Stimulated activated naive CD8-positive, alpha-beta T cell treated with anti-CD3 and anti-CD28 coated beads, Interleukin-15, Interleukin-2, amounts not matched to agents 100 ng/mL and 50 ng/mL, for 24 hours (primary cell): ENCODE measurements around the gene VAPA.

Experiments used
- H3K27ac Mint-ChIP-seq: one replicate; pipeline ENCODE4 v1.8.0; 2021; ENCODE audit warnings: mild to moderate bottlenecking, mixed read lengths
- H3K27me3 Mint-ChIP-seq: one replicate; pipeline ENCODE4 v1.8.0; 2021; ENCODE audit warnings: mixed read lengths
- H3K36me3 Mint-ChIP-seq: one replicate; pipeline ENCODE4 v1.8.0; 2021; ENCODE audit warnings: low read depth, mixed read lengths
- H3K4me1 Mint-ChIP-seq: one replicate; pipeline ENCODE4 v1.8.0; 2021; ENCODE audit warnings: low read depth, mixed read lengths
- H3K4me3 Mint-ChIP-seq: one replicate; pipeline ENCODE4 v1.8.0; 2021; ENCODE audit warnings: mild to moderate bottlenecking, mixed read lengths
- H3K9me3 Mint-ChIP-seq: one replicate; pipeline ENCODE4 v1.8.0; 2021; ENCODE audit warnings: mixed read lengths

VAPA gene

DNA sequence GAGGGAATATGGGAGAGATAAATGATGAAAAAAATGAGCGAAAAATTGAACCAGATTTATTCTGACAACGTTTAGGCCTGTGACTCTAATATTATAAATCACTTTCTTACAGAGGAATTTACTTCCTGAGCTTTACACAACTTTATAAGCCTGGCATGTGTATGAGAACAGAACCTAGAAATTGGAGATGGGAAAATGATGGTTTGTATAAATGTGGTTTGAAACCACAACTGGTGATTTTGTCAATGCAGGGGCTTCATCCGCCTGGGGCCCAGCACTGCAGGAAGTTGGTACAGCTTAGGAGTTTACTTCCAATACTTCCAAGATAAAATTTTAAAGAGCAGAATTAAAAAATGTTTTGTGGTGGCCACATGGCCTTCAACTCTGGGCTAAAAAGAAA lies 82.3 kb downstream of the VAPA start:
- no peaks in the 10 kb centered on the region for H3K4me1 Mint-ChIP-seq
- H3K27ac Mint-ChIP-seq, result no peak overlapping the region
- peaks cover 10% of the 10 kb centered on the region for H3K27me3 Mint-ChIP-seq
- peaks cover 31% of the 10 kb centered on the region for H3K9me3 Mint-ChIP-seq
- no peaks in the 10 kb centered on the region for H3K36me3 Mint-ChIP-seq
- H3K4me3 Mint-ChIP-seq, result no peak overlapping the region

DNA sequence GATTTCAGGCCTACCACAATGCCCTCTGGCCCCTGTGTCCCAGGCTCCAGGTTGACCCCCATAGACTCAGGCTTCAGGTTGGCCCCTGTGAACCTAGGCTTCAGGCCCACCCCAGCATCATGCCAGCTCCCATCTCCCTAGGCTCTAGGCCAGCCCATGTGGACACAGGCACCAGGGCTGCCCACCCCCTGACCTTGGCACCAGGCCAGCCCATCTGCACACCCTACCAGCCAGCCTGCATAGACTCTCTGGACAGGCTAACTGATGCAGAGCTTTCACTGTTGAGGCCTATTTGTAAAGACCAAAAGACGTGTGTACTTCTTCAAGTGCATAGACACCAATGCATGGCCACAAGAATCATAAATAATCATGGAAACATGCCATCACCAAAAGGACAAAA lies 83.9 kb downstream of the VAPA start:
- H3K27ac Mint-ChIP-seq, result no peak overlapping the region
- H3K9me3 Mint-ChIP-seq, result peaks cover 31% of the 10 kb centered on the region
- H3K27me3 Mint-ChIP-seq, result no peaks in the 10 kb centered on the region
- no peaks in the 10 kb centered on the region for H3K36me3 Mint-ChIP-seq
- H3K4me3 Mint-ChIP-seq, result no peak overlapping the region
- no peaks in the 10 kb centered on the region for H3K4me1 Mint-ChIP-seq

DNA sequence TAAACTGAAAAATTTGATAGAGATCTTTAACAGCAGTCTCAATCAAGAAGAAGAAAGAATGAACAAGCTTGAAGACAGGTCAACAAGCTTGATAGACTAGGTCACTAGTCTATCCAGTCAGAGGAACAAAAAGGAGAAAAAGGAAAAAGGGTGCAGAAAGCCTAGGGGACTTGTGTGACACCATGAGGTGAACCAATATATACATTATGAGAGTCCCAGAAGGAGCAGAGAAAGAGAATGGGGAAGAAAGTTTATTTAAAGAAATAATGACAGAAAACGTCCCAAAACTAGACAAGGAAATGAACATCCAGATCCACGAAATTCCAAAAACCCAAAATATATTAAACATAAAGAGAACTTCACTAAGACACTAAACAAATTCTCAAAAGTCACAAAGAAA lies 84.5 kb downstream of the VAPA start:
- no peaks in the 10 kb centered on the region for H3K27me3 Mint-ChIP-seq
- H3K27ac Mint-ChIP-seq, result no peak overlapping the region
- H3K9me3 Mint-ChIP-seq, result peaks cover 31% of the 10 kb centered on the region
- no peak overlapping the region for H3K4me3 Mint-ChIP-seq
- no peaks in the 10 kb centered on the region for H3K4me1 Mint-ChIP-seq
- H3K36me3 Mint-ChIP-seq, result no peaks in the 10 kb centered on the region

DNA sequence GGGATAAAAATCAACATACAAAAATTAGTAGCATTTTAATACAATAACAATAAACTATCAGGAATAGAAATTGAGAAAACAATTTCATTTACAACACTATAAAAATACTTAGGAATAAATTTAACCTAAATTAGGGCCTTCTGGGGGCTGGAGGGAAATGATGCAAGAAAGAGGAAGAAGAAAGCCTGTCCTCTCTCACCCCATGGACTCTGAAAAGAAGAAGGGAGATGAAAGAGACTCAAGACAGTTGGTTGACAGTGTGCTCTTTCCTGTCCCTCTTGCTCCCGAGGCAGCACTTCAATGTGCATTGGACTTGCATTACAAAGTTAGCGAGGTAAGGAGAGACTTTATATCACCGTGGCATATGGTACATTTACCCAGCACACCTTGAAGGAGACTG lies 88.5 kb downstream of the VAPA start:
- peaks cover 24% of the 10 kb centered on the region for H3K9me3 Mint-ChIP-seq
- no peak overlapping the region for H3K4me3 Mint-ChIP-seq
- H3K36me3 Mint-ChIP-seq, result no peaks in the 10 kb centered on the region
- H3K27ac Mint-ChIP-seq, result no peak overlapping the region
- no peaks in the 10 kb centered on the region for H3K4me1 Mint-ChIP-seq
- H3K27me3 Mint-ChIP-seq, result no peaks in the 10 kb centered on the region

DNA sequence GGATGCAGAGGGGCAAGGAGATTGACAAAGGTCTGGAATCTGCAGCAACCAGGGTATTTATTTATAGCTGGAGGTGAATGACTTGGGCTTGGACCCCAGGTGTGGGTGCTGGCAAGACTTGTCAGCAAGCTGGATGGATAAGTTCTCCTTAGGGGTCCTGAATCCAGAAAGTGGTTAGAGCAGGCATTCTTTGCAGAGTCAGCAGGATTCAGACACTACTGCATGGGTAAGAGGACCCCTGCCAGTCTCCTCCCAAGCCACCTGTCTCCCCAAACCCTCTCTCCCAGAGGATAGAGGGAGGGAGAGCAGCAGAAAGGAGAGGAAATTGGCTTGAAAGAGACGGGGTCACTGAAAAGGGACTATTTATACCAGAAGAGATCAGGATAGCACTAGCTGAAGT lies 89.5 kb downstream of the VAPA start:
- H3K4me3 Mint-ChIP-seq, result no peak overlapping the region
- no peak overlapping the region for H3K27ac Mint-ChIP-seq
- H3K4me1 Mint-ChIP-seq, result no peaks in the 10 kb centered on the region
- no peaks in the 10 kb centered on the region for H3K27me3 Mint-ChIP-seq
- peaks cover 16% of the 10 kb centered on the region for H3K9me3 Mint-ChIP-seq
- no peaks in the 10 kb centered on the region for H3K36me3 Mint-ChIP-seq

DNA sequence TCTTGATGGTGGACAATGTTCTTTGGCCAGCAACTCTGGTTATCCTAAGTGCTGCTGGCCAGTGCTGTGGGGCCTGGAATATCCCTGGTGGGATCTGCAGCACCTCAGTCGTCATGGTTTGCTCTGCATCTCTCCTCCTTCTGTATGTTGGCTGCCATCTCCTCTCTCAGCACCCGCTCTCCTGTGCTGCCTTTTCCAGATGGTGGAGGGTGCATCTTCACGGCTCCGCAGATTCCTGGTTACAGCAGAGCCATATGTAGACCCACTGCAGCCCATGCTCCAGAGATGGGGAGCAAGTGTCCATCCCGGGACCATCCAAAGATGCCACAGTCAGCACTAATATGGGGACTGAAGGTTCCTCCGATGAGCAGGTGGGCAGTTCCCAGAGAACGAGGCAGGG lies 90.0 kb downstream of the VAPA start:
- H3K9me3 Mint-ChIP-seq, result peaks cover 15% of the 10 kb centered on the region
- H3K36me3 Mint-ChIP-seq, result no peaks in the 10 kb centered on the region
- H3K27me3 Mint-ChIP-seq, result no peaks in the 10 kb centered on the region
- H3K4me3 Mint-ChIP-seq, result no peak overlapping the region
- H3K27ac Mint-ChIP-seq, result no peak overlapping the region
- no peaks in the 10 kb centered on the region for H3K4me1 Mint-ChIP-seq

DNA sequence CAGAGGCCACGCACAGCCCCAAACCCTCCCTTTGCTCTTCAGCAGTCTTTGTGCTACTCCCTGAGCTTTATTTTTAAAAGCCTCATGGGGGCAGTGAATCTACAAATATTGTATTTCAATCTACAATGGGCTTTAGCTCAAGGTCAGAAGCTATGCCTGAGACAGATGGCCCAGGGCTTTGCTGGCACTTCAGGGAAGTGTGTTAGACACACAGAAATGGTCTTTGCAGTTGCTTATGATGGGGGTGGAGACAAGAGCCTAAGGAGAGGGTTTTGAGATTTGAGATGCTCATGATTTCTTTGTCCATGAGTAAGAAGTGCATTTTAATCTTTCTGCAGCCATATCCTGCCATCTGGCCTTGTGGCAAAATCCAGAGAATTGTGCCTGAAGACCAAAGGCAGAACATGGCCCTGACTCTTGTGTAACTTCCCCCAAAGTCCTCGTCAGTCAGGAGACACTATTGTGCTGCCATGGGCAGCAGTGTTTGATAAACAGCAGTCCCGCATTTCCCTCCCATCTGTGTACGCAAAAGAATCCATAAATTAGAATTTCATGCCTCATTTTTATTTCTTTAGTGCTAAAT lies 92.6 kb downstream of the VAPA start:
- H3K36me3 Mint-ChIP-seq, result no peaks in the 10 kb centered on the region
- H3K27ac Mint-ChIP-seq, result no peak overlapping the region
- H3K4me1 Mint-ChIP-seq, result no peaks in the 10 kb centered on the region
- H3K9me3 Mint-ChIP-seq, result no peaks in the 10 kb centered on the region
- H3K4me3 Mint-ChIP-seq, result no peak overlapping the region
- H3K27me3 Mint-ChIP-seq, result no peaks in the 10 kb centered on the region

DNA sequence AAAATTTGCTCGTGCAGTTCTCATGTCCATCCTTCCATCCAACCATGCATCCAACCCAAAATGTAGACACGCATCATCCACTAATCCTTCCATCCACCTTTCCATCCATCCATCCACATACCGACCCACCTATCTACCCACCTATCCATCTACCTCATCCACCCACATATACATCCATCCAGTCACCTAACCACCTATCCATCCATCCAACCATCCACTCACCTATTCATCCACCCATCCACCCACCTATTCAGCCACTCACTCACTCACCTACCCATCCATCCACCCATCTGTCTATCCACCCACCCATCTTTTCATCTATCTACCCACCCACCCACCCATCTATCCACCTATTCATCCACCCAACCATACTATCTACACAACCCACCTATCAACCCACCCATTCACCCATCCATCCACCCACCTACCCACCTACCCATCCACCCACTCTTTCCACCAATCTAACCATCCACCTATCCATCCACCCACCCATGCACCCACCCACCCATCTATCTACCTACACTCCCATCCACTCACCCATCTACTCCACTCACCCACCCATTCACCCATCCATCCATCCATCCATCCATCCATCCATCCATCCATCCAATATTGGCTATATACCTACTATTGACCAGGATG lies 94.3 kb downstream of the VAPA start:
- H3K27me3 Mint-ChIP-seq, result no peaks in the 10 kb centered on the region
- no peaks in the 10 kb centered on the region for H3K36me3 Mint-ChIP-seq

More for the DNA sequence above, 94.3 kb downstream of the VAPA start:
- no peaks in the 10 kb centered on the region for H3K9me3 Mint-ChIP-seq
- no peak overlapping the region for H3K4me3 Mint-ChIP-seq
- H3K4me1 Mint-ChIP-seq, result no peaks in the 10 kb centered on the region
- H3K27ac Mint-ChIP-seq, result no peak overlapping the region
